ENCODE data around the gene MOB3B.

The MOB3B gene

DNA sequence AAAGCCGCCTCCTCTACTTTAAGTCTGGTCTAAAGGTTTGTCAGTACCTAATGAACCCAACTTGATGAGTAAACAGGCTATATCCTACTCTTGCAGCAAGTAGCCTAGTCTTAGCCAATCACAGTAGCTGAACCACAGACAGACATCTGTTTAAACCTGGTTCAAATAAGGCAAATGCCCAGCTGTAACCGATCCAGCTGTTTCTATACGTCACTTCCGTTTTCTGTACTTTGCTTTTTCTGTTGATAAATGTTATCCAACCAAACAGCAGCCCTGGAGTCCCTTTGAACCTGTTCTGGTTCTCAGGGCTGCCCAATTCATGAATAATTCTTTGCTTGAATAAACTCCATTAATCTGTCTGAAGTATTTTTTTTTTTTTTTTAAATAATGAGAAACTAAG is 155.8 kb downstream of the MOB3B start:
- no peak for FAIRE-seq
- no peak for TF ChIP-seq POLR2A (IDR thresholded peaks at IDR 0.05; ENCODE audit: low read depth, low read length)
- DNase-seq (ENCODE audit: insufficient read length, low spot score), result no peak

DNA sequence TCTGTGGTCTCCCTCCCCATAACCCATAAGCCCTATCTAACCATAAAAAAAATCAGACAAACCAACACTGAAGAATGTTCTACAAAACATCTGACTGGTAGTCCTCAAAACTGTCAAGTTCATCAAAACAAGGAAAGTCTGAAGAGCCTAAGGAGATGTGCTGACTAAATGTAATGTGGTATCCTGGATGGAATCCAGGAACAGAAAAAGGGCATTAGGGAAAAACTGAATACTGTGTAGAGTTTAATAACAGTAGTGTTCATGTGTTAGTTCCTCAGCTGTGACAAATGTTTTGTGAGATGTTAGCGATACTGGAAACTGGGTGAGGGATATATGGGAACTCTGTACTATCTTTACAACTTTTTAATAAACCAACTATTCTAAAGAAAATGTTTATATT is 157.0 kb downstream of the MOB3B start:
- DNase-seq (ENCODE audit: insufficient read length, low spot score) (no peak), FAIRE-seq (no peak)
- no peak for TF ChIP-seq POLR2A (IDR thresholded peaks at IDR 0.05; ENCODE audit: low read depth, low read length)

DNA sequence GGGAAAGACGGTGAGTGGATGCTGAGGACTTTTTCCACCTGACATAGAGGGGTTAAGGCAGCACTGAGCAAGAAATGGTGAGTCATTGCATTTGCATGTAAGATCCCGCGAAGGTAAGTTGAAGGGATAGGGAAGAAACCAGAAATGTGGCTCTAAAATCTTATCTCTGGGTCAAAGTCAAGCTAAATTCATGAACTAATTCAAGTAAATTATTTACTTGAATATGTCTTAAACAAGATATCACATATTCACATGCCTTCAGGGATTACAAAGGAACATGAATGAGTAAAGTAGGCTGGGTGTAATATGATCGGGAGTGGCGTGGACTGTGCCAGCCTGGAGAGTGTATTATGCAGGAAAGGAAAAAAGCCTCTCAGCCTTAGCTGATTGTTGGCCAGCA is 158.2 kb downstream of the MOB3B start:
- TF ChIP-seq POLR2A (IDR thresholded peaks at IDR 0.05; ENCODE audit: low read depth, low read length), result no peak
- DNase-seq (ENCODE audit: insufficient read length, low spot score) (no peak), FAIRE-seq (peak; percentile 90)

DNA sequence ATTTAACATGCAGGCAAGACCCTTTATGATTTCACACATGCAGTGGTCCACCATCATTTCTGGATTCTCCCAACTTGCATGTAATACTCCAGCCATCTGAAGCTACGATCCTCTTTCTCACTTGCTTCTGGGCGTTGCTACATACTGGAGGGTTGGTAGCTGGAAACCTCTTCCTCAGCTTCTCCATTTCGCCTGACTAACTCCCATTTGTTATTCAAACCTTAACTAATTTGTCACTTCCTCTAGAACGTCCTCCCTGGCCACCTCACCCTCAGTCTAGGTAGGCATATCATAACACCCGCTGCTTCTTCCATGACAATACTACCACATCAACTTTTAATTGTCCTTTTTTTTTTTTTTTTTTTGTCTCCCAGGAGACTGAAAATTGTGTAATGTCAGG is 160.0 kb downstream of the MOB3B start:
- no peak for TF ChIP-seq POLR2A (IDR thresholded peaks at IDR 0.05; ENCODE audit: low read depth, low read length)
- FAIRE-seq, result no peak
- DNase-seq (ENCODE audit: insufficient read length, low spot score), result no peak

DNA sequence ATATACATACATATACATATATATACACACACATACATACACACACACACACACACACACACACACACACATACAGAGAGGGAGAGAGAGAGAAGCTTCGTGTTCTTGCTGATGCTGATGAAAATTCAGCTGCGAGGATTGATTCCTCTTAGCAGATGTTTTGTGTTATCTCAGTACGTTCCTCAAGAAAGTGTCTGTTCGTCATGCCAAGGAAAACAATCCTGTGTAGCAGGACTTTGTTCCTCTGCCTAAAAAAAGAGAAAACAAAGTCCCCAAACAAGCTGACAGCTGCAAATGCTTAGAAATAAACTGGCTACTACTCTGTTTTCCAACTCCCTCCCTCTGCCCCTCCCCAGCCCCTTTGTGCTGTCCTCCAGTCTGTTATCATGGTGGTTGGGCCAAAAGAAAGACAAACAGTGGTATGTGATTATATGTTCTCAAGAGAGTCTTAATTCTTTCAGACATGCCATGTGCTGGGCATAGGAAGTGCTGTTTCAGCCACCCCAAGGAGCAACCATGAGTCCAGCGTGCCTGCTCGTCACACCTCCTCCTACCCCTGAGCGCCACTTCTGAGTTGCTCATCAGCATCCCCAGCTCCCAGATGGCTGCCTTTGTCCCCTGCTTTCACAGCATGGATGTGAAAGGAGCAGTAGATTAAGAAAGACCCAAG is 161.2 kb downstream of the MOB3B start:
- no peak for TF ChIP-seq POLR2A (IDR thresholded peaks at IDR 0.05; ENCODE audit: low read depth, low read length)
- no peak for DNase-seq (ENCODE audit: insufficient read length, low spot score)
- no peak for FAIRE-seq

DNA sequence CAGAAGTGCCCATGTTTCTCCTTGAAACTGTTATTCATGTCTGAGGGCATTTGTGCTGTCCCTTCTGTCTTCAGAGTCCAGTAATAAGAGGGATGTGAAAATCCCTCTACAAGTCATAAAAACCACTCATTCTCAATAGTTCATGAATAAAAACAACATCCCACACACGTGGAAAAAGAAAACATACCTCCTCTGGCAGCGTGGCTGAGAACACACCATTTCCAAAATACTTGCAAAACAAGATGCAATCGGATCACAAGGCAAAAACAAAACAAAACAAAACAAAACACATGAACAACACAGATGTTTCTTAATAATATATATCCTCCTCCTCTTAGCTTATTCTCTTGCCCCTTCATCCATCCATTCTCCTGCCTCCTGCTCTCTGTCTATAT is 161.7 kb downstream of the MOB3B start:
- no peak for FAIRE-seq
- no peak for TF ChIP-seq POLR2A (IDR thresholded peaks at IDR 0.05; ENCODE audit: low read depth, low read length)
- no peak for DNase-seq (ENCODE audit: insufficient read length, low spot score)

DNA sequence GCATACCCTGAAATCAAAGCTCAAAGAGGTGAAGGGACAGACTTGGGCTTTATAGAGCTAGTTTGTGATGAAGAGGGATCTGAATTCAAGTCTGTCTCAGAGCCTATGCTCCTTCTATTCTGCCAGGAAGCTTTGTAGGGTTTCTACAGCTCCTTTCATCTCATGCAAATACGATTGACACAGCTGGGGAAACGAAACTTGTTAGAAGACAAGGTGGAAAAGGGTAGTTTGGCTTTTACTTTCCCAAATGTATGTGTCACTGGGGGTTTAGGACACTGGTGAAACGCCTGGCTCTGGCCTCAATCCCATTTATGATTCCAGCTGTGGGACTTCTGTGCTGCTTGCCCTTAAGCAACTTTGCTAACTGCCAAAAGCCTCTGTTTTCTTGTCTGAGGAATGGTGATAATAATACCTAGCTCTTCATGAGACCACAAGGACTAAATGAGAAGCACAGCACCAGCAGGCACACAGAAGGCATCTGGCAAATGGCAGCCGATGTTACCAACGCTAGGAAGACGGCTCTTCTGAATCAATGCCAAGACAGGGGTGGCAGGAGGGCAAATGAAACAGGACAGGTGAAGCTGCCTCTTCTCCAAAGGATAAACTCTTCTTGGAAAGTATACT is 162.3 kb downstream of the MOB3B start:
- DNase-seq (ENCODE audit: insufficient read length, low spot score) (no peak), FAIRE-seq (no peak)

DNA sequence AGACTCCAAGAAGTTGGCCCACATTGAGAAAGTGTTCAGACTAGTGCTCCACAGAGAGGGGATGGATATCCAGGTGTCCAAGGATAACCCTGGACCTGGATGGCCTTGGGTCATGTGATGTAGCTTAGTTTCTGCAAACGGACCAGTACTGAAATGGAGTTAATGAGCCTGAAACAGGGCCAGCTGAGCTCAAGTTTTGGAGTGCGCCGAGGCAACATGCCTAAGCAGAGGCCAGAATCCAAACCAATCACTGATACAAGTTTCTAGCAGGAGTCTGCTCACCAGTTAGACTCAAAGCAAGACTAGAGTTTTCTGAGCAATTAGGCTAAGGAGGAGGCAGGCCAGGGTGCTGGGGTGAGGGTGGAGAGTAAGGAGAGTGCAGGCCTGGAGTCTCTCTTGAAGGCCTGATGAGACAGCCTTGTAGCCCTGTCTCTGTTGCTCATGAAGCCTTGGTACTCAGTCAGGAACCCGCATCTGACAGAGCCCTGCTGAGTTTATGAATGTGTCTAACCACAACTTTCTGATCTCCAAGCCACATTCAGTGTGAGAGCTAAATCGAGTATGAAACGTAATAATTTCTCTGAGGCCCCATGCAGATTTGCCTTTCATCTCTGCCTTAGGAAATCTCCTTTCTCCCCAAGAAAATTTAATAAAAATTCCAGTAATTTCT is 163.8 kb downstream of the MOB3B start:
- FAIRE-seq, result peak; percentile 38
- no peak for DNase-seq (ENCODE audit: insufficient read length, low spot score)
- TF ChIP-seq POLR2A (IDR thresholded peaks at IDR 0.05; ENCODE audit: low read depth, low read length), result no peak

More for the DNA sequence above, 162.3 kb downstream of the MOB3B start:
- no peak for TF ChIP-seq POLR2A (IDR thresholded peaks at IDR 0.05; ENCODE audit: low read depth, low read length)

DNA sequence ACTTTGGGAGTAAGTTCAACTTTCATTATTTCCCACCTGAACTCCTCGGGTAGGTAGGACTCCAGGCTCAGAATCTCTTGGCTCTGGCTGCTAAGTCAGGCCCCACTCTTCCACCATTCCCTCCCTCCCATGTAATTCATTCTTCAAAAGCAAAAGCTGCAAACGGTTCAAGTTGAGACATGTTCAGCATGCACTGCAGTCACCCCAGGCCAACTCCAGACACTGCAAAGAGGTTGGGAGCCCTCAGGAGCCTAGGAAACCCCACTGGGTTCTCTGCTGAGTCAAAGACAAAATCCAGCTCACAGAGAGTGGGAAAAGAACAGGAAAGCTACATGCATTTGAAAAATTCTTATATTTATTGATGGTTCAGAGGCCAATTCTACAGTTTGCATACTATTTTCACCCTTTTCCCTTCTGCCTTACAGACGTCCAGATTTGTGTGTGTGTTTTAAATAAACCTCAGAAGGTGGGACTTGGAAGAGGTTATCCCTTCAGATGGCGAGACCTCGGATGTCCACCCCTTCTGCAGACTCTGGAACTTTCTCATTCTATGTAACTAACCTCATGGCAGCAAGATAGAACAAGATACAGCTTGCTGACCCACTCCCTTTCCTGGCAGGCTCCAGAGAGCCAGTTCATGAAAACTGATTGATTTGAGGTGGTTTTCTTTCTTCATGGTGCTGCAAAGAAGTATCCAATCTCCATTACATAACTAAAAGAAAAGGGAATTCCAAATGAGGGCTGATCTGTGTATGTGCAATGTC is 167.0 kb downstream of the MOB3B start:
- no peak for FAIRE-seq
- DNase-seq (ENCODE audit: insufficient read length, low spot score), result no peak

DNA sequence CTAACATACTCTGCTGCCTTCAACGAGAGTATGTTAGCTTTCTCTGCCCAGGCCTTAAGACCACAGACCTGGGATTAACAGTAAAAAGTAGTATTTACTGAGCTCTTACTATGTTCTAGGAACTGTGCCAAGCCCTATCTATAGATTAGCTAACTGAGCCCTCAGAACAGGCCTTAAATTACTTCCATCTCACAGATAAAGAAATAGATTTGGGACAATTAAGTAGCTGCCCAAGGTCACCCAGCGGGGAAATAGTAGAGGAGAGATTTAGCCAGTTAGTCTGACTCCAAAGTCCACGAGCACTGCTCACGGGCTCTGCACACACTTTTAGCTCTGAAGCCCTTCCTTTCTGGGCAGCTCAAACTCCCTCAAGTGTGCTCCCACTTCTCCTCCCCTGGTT is 168.1 kb downstream of the MOB3B start:
- FAIRE-seq, result no peak
- no peak for DNase-seq (ENCODE audit: insufficient read length, low spot score)
- no peak for TF ChIP-seq POLR2A (IDR thresholded peaks at IDR 0.05; ENCODE audit: low read depth, low read length)

More for the DNA sequence above, 167.0 kb downstream of the MOB3B start:
- no peak for TF ChIP-seq POLR2A (IDR thresholded peaks at IDR 0.05; ENCODE audit: low read depth, low read length)

DNA sequence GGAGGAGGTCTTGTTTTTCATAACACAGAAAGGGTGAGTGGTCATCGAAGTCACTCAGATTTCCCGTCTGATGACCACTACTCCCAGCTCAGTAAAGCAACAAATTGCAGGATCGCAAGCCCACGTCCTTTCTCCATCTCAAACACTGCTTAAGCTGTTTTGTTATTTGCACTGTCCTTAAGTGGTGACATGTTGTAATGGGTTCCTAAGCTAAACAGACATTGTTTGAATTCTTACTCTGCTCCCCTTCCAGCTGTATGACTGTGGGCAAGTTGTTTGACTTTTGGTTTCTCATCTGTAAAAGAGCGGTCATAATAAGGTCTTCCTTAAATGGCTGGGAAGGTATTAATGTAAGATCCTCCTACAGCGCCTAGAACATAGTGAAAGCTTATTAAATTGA is 169.9 kb downstream of the MOB3B start:
- DNase-seq (ENCODE audit: insufficient read length, low spot score), result no peak
- TF ChIP-seq POLR2A (IDR thresholded peaks at IDR 0.05; ENCODE audit: low read depth, low read length), result no peak
- FAIRE-seq, result no peak

DNA sequence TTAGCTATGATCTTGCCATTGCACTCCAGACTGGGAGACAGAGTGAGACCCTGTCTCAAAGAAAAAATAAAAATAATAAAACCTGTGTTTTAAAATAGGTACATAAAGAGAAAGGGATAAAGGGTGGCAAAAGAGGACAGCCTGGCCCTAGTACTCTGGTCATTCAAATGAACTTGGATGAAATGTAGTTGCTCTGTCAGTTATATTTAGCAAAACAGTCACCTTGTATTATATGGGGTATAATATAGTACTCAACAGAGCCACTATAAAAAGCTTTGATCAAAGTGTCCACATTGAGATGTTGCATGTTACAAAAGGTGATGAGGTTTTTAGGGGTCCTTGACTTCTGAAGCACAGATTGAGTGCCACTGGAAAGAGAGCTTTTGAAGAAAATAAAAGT is 171.6 kb downstream of the MOB3B start:
- no peak for TF ChIP-seq POLR2A (IDR thresholded peaks at IDR 0.05; ENCODE audit: low read depth, low read length)
- no peak for FAIRE-seq
- DNase-seq (ENCODE audit: insufficient read length, low spot score), result no peak

DNA sequence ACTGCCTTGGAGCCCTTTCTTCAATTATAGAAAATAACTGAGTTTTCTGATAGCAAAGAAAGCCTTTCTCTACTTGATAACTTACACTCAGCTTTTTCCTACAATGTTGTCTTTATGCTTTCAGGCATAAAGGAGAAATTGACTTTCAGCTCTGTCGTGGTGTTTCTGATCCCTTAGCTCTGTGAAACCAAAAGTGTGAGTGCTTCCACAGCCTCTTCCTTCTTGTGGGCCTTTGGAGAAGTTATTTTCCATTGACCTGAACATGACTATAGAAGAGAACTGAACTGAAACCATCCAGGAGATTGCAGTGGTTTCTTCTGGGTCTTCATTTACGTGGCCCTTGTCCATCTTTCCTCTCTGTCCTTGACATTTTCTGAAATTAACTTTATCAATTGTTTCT is 173.2 kb downstream of the MOB3B start:
- FAIRE-seq (no peak), DNase-seq (ENCODE audit: insufficient read length, low spot score) (no peak)
- no peak for TF ChIP-seq POLR2A (IDR thresholded peaks at IDR 0.05; ENCODE audit: low read depth, low read length)

DNA sequence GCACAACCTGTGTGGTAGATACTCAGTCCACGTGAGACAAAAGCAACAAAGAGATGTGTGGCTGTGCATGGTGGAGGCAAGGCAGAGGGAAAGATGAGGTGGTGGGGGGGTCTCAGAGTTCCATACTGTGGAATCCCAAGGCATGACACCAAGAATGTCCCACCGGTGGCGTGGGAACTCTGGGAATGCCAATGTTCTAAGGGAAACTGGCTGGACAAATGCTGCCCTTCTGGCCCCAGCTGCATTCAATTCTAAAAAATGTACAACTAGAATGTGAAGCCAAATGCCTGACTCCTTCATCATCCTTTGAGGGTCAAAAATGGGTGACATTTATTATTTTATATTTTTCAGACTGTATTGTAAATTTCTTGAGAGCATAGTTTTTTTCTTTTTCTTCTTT is 174.4 kb downstream of the MOB3B start:
- no peak for TF ChIP-seq POLR2A (IDR thresholded peaks at IDR 0.05; ENCODE audit: low read depth, low read length)
- no peak for FAIRE-seq
- DNase-seq (ENCODE audit: insufficient read length, low spot score), result no peak
